Measurements from ENCODE around the gene AP5S1. TPM values are rescaled to one million over a fixed set of nuclear protein-coding genes. Genes with fewer than 3 reads are reported as not detected.

AP5S1 gene
- total and polyA plus RNA-seq, 10 of the 15 experiments (the other 5 are each of a cell fraction or from before 2014, with no cell fraction given): 3.8 to 13.2 (median 7.8) TPM

- 0 out of 2 replicates have a peak, but pooled peaks have one; percentile 53 for TF ChIP-seq ELK1 (IDR thresholded peaks at IDR 0.05; ENCODE audit: low read depth, low read length)
- 0 out of 2 replicates have a peak, but pooled peaks have one; percentile 68 for TF ChIP-seq WRNIP1 (IDR thresholded peaks at IDR 0.05; ENCODE audit: borderline replicate concordance, low read depth, low read length)
- TF ChIP-seq TBL1XR1 (IDR thresholded peaks at IDR 0.05; ENCODE audit: low read depth, low read length): no peak
- 0 out of 2 replicates have a peak, but pooled peaks have one; percentile 14 for TF ChIP-seq MEF2A (IDR thresholded peaks at IDR 0.05; ENCODE audit: insufficient read depth, low read depth, low read length)
- TF ChIP-seq SUPT20H (IDR thresholded peaks at IDR 0.05; ENCODE audit: borderline replicate concordance, control insufficient read depth, low read depth, low read length): no peak
- no peak for TF ChIP-seq SUZ12 (IDR thresholded peaks at IDR 0.05; ENCODE audit: unreplicated experiment)
- TF ChIP-seq HSF1 (IDR thresholded peaks at IDR 0.05; ENCODE audit: low read depth, low read length): no peak
- no peak; the same call in 1 of the 2 replicates for TF ChIP-seq STAT1 (conservative IDR thresholded peaks at IDR 0.05)
- TF ChIP-seq NR2C1 (IDR thresholded peaks at IDR 0.05): peak; percentile 92
- TF ChIP-seq TARDBP (IDR thresholded peaks at IDR 0.05; ENCODE audit: borderline replicate concordance): no peak; the same call in none of the 2 replicates
- TF ChIP-seq ZBTB40 (IDR thresholded peaks at IDR 0.05; ENCODE audit: borderline replicate concordance): peak; percentile 19; the same call in 1 of the 2 replicates
- no peak for TF ChIP-seq CEBPZ (IDR thresholded peaks at IDR 0.05; ENCODE audit: low read depth, low read length)
- TF ChIP-seq YBX1 (IDR thresholded peaks at IDR 0.05): no peak
- peak; percentile 73 for TF ChIP-seq TAF1 (IDR thresholded peaks at IDR 0.05; ENCODE audit: borderline replicate concordance, low read depth, low read length)
- TF ChIP-seq BRCA1 (IDR thresholded peaks at IDR 0.05; ENCODE audit: low read depth, low read length): no peak
These were observed at the start of gene AP5S1 (continued) for GRCh38 chr20:3820048-3820900.
